Astrocyte (in vitro differentiated cells and primary cell): ENCODE measurements around the gene ABCC2.

Source experiments
- EZH2 ChIP-seq: IDR thresholded peaks from 2 replicates; pipeline ENCODE4 v1.6.1; 2012; ENCODE audit warnings: mild to moderate bottlenecking, low read length, inconsistent platforms; ENCODE audit not compliant: insufficient read depth
- TF ChIP-seq, protein P1 (sequence below): IDR thresholded peaks from 2 replicates; pipeline ENCODE4 v1.5.1; 2011; ENCODE audit warnings: low read depth, mild to moderate bottlenecking, inconsistent platforms, low read length, moderate library complexity; ENCODE audit not compliant: insufficient read depth

DNA sequence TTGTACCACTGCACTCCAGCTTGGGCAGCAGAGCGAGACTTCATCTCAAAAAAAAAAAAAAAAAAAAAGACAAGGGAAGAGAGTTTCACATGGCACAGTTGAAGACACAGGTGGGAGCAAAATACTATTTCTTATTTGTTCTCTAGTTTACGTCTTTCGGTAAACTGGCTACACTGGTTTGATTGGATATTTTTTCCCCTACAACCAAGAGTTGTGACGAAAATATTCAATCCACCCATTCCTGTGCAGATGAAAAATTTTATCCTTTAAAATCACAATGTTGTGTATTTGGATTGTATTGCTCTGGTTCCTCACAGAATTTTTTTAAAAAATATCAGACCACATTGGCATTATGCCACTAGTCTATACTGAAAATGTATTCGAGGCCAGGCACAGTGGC lies 14.5 kb upstream of the ABCC2 start:
- TF ChIP-seq, protein P1, sequence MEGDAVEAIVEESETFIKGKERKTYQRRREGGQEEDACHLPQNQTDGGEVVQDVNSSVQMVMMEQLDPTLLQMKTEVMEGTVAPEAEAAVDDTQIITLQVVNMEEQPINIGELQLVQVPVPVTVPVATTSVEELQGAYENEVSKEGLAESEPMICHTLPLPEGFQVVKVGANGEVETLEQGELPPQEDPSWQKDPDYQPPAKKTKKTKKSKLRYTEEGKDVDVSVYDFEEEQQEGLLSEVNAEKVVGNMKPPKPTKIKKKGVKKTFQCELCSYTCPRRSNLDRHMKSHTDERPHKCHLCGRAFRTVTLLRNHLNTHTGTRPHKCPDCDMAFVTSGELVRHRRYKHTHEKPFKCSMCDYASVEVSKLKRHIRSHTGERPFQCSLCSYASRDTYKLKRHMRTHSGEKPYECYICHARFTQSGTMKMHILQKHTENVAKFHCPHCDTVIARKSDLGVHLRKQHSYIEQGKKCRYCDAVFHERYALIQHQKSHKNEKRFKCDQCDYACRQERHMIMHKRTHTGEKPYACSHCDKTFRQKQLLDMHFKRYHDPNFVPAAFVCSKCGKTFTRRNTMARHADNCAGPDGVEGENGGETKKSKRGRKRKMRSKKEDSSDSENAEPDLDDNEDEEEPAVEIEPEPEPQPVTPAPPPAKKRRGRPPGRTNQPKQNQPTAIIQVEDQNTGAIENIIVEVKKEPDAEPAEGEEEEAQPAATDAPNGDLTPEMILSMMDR, result no peak
- no peak for TF ChIP-seq EZH2
